Loucy (cell line): ENCODE results near the gene GNPNAT1.

Experiments used
- H2AFZ ChIP-seq: fragments of 200-600 bp; sonication (generic); 2 replicates; pipeline ENCODE4 v1.6.0; 2016; ENCODE audit warnings: antibody characterized with exemption, mild to moderate bottlenecking, low read length, moderate library complexity
- H3F3A ChIP-seq: fragments of 200-600 bp; 2 replicates; pipeline ENCODE4 v1.6.0; 2016; ENCODE audit warnings: antibody characterized with exemption, low read depth, mild to moderate bottlenecking
- H3K27me3 ChIP-seq: fragments of 200-600 bp; sonication (generic); 2 replicates; pipeline ENCODE4 v1.6.1; 2014; ENCODE audit warnings: low read length, mild to moderate bottlenecking; ENCODE audit not compliant: insufficient read depth, poor library complexity, severe bottlenecking
- H3K36me3 ChIP-seq: fragments of 200-600 bp; sonication (generic); 2 replicates; pipeline ENCODE4 v1.6.1; 2016; ENCODE audit warnings: low read length; ENCODE audit not compliant: insufficient read depth
- H3K4me1 ChIP-seq: fragments of 200-600 bp; sonication (generic); 2 replicates; pipeline ENCODE4 v1.5.1; 2014; ENCODE audit warnings: low read length, mild to moderate bottlenecking; ENCODE audit not compliant: insufficient read depth, poor library complexity, severe bottlenecking
- H3K4me2 ChIP-seq: fragments of 200-600 bp; sonication (generic); 2 replicates; pipeline ENCODE4 v1.6.0; 2014; ENCODE audit warnings: antibody characterized with exemption, low read length, low read depth, mild to moderate bottlenecking; ENCODE audit not compliant: poor library complexity, severe bottlenecking
- H3K4me3 ChIP-seq: fragments of 200-600 bp; sonication (generic); 2 replicates; pipeline ENCODE4 v1.5.1; 2014; ENCODE audit warnings: low read length, mild to moderate bottlenecking, mixed read lengths; ENCODE audit not compliant: poor library complexity, severe bottlenecking
- H3K79me2 ChIP-seq: fragments of 200-600 bp; sonication (generic); 2 replicates; pipeline ENCODE4 v1.6.1; 2014; ENCODE audit warnings: low read length; ENCODE audit not compliant: insufficient read depth
- H3K9ac ChIP-seq: fragments of 200-600 bp; sonication (generic); 2 replicates; pipeline ENCODE4 v1.6.0; 2014; ENCODE audit warnings: mild to moderate bottlenecking, low read depth, low read length, moderate library complexity; ENCODE audit not compliant: poor library complexity, severe bottlenecking
- H3K9me2 ChIP-seq: fragments of 200-600 bp; sonication (generic); replicated peaks from 2 replicates; pipeline ENCODE4 v1.6.1; 2016; ENCODE audit warnings: low read depth, low read length, mixed read lengths
- H3K9me3 ChIP-seq: fragments of 200-600 bp; sonication (generic); 2 replicates; pipeline ENCODE4 v1.6.1; 2014; ENCODE audit warnings: mild to moderate bottlenecking, antibody characterized with exemption, low read length, low read depth; ENCODE audit not compliant: insufficient read depth
- H4K20me1 ChIP-seq: fragments of 200-600 bp; sonication (generic); 2 replicates; pipeline ENCODE4 v1.6.0; 2014; ENCODE audit warnings: antibody characterized with exemption, low read length, mild to moderate bottlenecking; ENCODE audit not compliant: insufficient read depth, poor library complexity, severe bottlenecking
- CTCF ChIP-seq: fragments of 200-600 bp; sonication (generic); conservative IDR thresholded peaks from 2 replicates; pipeline ENCODE4 v1.5.1; 2014; ENCODE audit warnings: mild to moderate bottlenecking, antibody characterized with exemption, low read length
- EZH2phosphoT487 ChIP-seq: fragments of 200-600 bp; IDR thresholded peaks from 2 replicates; pipeline ENCODE4 v1.6.1; 2018; ENCODE audit warnings: antibody characterized with exemption, mild to moderate bottlenecking, moderate library complexity, borderline replicate concordance

Gene GNPNAT1

GRCh38 chr14:52825085-52825484, 33.7 kb upstream of the GNPNAT1 start:
- Histone ChIP-seq H3K4me1 (no peaks in the 10 kb centered on the region), H3F3A (no peaks in the 10 kb centered on the region), H3K4me3 (no peak overlapping the region), H3K36me3 (no peaks in the 10 kb centered on the region), H2AFZ (no peak overlapping the region), H3K9me3 (no peaks in the 10 kb centered on the region), H3K79me2 (no peaks in the 10 kb centered on the region), H3K9me2 (no peaks in the 10 kb centered on the region), H4K20me1 (no peaks in the 10 kb centered on the region), H3K27me3 (no peaks in the 10 kb centered on the region), H3K9ac (no peak overlapping the region), H3K4me2 (no peak overlapping the region)
- TF ChIP-seq CTCF (no peak), EZH2phosphoT487 (no peak)

- Histone ChIP-seq H3K4me3 (no peak overlapping the region), H3K4me1 (no peaks in the 10 kb centered on the region), H3K36me3 (no peaks in the 10 kb centered on the region), H3F3A (no peaks in the 10 kb centered on the region), H3K27me3 (no peaks in the 10 kb centered on the region), H3K9me2 (no peaks in the 10 kb centered on the region), H3K4me2 (no peak overlapping the region), H3K79me2 (no peaks in the 10 kb centered on the region), H4K20me1 (no peaks in the 10 kb centered on the region), H3K9ac (no peak overlapping the region), H2AFZ (no peak overlapping the region), H3K9me3 (no peaks in the 10 kb centered on the region)
- no peak for TF ChIP-seq CTCF
- no peak for TF ChIP-seq EZH2phosphoT487
These were observed 33.1 kb upstream of the GNPNAT1 start for GRCh38 chr14:52824462-52824861.

- Histone ChIP-seq H3K9me2 (no peaks in the 10 kb centered on the region), H3K4me2 (no peak overlapping the region), H3K36me3 (no peaks in the 10 kb centered on the region), H2AFZ (no peak overlapping the region), H3K4me1 (no peaks in the 10 kb centered on the region), H3F3A (no peaks in the 10 kb centered on the region), H3K9me3 (no peaks in the 10 kb centered on the region), H3K9ac (no peak overlapping the region), H3K79me2 (no peaks in the 10 kb centered on the region), H3K4me3 (no peak overlapping the region), H3K27me3 (no peaks in the 10 kb centered on the region), H4K20me1 (no peaks in the 10 kb centered on the region)
- TF ChIP-seq EZH2phosphoT487 (no peak), CTCF (no peak)
These were observed 30.4 kb upstream of the GNPNAT1 start for GRCh38 chr14:52821805-52822250.
